SK-N-SH treated with all-trans-retinoic acid at 6 μM for 48 hours (cell line): ENCODE measurements around the gene BAG5.

Source experiments
- CREB5 ChIP-seq: fragments of 250-450 bp; sonication (Bioruptor Pico); IDR thresholded peaks from 2 replicates; pipeline ENCODE4 v1.5.1; 2020; ENCODE audit warnings: low read depth, mild to moderate bottlenecking, moderate library complexity
- GLIS3 ChIP-seq: fragments of 250-450 bp; sonication (Bioruptor Pico); IDR thresholded peaks from 2 replicates; pipeline ENCODE4 v1.5.0; 2020; ENCODE audit warnings: mild to moderate bottlenecking, moderate library complexity
- PPARA ChIP-seq: fragments of 250-450 bp; sonication (Bioruptor Pico); IDR thresholded peaks from 2 replicates; pipeline ENCODE4 v1.5.0; 2020; ENCODE audit warnings: mild to moderate bottlenecking, borderline replicate concordance
- RARB ChIP-seq: fragments of 250-450 bp; sonication (Bioruptor Pico); IDR thresholded peaks from 2 replicates; pipeline ENCODE4 v1.8.0; 2021; ENCODE audit warnings: mild to moderate bottlenecking, moderate library complexity
- ZNF565 ChIP-seq: fragments of 450-650 bp; formaldehyde crosslinking; conservative IDR thresholded peaks from 2 replicates; pipeline ENCODE4 v1.5.0; 2020; ENCODE audit warnings: low read depth, mild to moderate bottlenecking, moderate library complexity
- TF ChIP-seq, protein P1 (sequence below): fragments of 250-450 bp; sonication (Bioruptor Pico); IDR thresholded peaks from 2 replicates; pipeline ENCODE4 v1.5.1; 2021; ENCODE audit warnings: mild to moderate bottlenecking, moderate library complexity

- no peak for TF ChIP-seq GLIS3
- TF ChIP-seq RARB = no peak
- TF ChIP-seq ZNF565 (CRISPR knock-in tag) = no peak
- no peak for TF ChIP-seq CREB5 (CRISPR knock-in tag)
- TF ChIP-seq, protein P1, sequence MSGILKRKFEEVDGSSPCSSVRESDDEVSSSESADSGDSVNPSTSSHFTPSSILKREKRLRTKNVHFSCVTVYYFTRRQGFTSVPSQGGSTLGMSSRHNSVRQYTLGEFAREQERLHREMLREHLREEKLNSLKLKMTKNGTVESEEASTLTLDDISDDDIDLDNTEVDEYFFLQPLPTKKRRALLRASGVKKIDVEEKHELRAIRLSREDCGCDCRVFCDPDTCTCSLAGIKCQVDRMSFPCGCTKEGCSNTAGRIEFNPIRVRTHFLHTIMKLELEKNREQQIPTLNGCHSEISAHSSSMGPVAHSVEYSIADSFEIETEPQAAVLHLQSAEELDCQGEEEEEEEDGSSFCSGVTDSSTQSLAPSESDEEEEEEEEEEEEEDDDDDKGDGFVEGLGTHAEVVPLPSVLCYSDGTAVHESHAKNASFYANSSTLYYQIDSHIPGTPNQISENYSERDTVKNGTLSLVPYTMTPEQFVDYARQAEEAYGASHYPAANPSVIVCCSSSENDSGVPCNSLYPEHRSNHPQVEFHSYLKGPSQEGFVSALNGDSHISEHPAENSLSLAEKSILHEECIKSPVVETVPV (CRISPR knock-in tag) = no peak
- no peak for TF ChIP-seq PPARA (CRISPR knock-in tag)
Observed at GRCh38 chr14:103538291-103539055, 24.0 kb downstream of the BAG5 start.
